RKO (cell line): ENCODE data around the gene LYZL1.
"Not testable (repeated sequence)": the region's sequence is repeated elsewhere in the genome, so short reads cannot be mapped to it uniquely, and the experiment has no call there.

Experiments
- DNase-seq: peaks from one replicate; pipeline ENCODE4 v3.0.0-alpha.2; 2016; ENCODE audit warnings: low spot score

The LYZL1 gene

DNA sequence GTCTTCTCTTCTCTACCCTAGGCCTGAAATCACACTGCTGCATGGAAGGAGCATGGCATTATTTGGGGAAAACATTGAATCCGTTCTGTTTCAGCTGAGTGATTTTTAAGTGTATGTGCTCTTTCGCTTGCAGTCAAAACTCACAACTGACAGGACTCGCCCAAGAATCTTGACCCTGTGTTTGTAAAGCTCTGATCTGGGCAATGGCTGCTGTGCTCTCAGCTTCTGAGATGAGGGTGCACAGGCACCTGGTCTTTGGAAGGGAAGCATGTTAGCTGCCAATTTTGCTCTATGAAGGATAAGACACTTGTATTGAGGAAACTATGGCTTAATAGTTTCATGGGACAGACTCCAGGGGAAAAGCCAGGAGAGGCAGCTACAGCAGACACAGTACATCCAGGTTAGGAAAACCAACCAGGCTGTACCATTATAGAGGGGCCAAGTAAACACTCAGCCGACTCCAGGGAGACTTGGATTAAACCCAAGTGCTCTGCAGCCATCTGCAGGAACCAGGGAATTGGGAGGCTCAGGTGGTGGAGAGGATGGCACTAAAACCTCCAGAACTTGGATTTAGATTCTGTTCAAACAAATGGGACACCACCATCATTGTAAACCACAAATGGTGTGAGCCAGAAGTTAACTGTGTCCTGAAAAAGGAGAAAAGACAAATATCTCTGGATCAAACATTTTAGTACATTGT lies 43.3 kb downstream of the LYZL1 start:
- no peak for DNase-seq

DNA sequence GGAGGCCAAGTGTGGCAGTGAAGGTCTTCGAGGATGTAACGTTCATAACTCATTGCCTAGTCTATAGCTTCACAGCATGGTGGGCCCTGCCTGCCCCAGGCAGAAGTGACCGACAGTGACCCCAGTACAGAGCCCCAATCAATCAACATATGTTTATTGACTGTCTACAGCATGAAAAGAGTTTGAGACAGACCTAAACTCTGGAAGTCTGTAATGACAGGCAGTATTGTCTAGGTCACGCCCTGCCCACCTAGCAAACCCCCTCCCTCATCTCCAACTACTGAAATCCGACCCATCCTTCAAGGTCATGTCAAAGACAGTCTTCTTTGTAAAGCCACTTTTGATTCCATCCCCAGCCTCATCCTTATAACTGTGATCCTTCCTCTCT lies 43.9 kb downstream of the LYZL1 start:
- no peak for DNase-seq

DNA sequence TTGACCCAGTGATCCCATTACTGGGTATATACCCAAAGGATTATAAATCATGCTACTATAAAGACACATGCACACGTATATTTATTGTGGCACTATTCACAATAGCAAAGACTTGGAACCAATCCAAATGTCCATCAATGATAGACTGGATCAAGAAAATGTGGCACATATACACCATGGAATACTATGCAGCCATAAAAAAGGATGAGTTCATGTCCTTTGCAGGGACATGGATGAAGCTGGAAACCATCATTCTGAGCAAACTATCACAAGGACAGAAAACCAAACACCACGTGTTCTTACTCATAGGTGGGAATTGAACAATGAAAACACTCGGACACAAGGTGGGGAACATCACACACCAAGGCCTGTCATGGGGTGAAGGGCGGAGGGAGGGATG lies 48.7 kb downstream of the LYZL1 start:
- DNase-seq, result not testable (repeated sequence)

DNA sequence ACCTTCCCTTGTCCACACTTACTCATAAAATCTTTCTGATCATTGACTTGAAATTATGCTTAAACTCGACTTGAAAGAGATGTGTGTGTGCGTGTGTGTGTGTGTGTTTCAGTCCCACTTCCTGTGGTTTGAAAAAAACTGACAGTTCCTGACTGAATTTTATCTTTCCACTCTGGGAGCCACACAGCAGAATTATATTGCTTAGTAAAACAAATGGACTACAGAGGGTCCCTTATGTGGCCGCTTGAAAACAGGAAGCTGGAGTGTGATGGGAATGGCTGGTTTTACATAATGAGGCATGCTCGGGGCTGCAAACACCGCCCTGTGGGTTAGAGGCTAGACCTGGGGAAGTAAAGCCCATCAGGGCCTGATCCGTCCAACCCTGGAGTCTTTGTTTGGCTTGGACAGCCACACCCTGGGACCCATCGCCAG lies 54.8 kb downstream of the LYZL1 start:
- DNase-seq, result no peak

DNA sequence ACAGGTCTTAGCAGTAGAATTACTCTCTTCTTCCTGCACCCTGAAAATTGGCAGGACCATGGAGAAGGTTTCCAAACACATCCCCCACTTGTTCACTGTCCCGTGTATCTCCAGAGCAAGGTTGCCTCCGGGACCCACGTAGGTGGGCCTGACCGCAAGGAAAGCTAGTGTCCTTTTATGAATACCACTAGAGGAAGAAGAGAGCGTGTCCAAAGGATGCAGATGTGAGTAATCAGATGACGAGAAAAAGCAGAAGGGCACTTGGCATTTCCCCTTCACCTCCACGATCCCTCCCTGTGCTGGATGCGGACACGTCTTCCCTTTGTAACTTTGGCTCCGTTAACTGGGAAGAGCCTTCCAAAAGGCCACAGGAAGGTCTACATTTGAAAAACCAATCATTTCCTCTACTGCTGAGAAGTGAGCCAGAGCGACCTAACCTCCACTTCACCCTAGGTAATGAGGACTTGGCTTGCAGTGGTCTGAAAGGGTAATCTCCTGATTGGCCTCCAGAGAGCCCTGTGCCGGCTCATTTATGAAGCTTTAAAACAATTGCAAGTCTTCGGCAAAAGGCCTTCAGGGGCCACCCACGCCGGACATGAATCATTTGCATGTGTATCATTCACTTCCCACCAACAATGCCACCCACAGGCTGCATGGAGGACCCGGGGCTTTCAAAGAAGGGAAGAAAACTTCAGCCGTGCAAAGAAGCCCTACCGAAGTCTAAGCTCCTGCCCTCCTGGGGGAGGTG lies 55.4 kb downstream of the LYZL1 start:
- peak; percentile 59 for DNase-seq

DNA sequence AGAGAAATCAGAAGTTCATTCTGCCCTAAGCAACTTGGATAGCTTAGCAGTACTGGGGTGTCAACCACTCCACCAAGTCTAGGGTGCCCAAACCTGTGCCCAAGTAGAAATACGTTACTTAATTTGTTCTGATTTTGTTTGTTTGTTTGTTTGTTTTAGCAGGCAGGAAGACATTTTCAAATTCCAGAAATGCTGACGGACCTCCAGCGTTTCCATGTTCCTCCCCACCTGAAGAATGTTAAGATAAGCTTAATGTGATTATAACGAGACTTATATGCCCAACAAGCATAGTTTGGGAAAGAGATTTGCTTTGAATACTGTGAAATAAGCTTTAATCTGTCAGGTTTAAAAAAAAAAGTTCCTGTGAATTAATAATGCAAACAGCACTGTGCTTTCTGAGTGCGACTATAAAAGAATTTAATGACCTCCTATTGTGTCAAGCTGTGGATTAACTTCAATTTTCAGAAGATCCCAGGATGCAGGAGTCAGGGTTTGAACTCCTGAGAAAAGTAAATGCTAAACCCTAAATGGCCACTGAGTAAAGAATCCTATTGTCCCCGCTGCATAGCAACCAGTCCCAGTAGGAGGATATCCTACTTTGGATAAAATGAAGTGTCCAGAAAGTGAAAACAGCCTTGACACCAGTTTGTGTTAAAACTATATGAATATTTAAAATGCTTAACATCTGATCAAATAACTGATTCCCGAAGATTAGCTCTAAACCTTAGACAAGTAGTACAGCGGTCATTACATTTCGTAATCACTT lies 56.5 kb downstream of the LYZL1 start:
- no peak for DNase-seq

DNA sequence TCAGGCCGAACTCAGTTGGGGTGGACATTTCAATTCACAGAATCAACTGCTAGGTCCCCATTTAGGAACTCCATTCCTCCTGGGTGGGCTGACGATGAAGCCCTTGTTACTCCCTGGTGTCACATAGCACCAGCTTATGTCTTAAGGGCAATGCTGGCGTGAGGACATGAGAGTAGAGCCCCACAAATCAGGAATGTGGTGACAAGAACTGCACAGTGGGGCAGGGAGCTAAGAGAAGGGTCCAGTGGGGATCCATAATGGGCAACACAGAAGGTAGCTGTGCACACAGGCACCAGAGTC lies 57.0 kb downstream of the LYZL1 start:
- no peak for DNase-seq

DNA sequence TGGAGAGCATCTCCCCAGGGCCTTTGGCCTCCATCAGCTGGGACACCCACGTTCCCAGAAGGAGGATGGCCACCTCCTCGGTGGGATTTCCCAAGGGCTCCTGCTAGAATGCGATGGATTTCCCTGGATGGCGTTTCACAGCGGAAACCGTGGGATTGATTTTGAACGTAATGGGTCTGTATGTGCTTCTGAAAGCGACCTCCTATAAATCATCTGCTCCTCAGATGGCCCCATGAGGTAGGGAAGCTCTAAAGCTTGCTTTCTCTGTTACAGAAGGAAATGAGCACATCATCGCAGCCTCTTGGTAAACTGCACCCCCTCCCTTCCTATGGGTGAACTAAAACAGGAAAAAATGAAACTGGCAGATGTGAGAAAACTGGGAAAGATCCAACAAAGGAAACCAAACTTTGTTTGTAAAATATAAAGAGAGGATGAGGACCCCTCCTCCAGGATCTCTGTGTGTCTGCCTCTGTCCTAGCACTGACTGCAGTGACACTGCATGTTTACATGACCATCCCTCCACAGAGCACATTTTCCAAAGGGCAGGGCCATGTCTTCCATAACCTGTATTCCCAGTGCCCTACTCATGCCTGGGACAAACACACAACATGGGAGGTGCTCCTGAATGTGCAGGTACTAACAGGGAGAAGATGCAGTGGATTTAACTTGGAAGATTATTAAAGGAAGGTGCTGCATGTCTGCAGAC lies 57.6 kb downstream of the LYZL1 start:
- no peak for DNase-seq

DNA sequence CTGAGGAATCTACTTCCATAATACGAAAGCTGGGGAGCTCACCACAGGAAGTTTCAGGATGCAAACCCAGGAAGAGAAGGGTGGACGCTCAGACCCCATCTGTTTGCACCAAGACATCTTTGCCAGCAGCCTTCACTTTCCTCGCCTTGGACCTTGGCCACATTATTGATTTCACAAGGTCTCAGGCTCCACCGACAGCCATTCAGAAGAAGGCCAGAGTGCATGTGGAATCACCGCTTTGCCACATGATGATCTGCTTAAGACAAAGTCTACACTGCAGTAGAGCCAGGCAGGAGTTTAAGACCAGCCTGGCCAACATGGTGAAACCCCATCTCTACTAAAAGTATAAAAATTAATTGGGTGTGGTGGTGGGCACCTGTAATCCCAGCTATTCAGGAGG lies 60.0 kb downstream of the LYZL1 start:
- DNase-seq, result no peak

DNA sequence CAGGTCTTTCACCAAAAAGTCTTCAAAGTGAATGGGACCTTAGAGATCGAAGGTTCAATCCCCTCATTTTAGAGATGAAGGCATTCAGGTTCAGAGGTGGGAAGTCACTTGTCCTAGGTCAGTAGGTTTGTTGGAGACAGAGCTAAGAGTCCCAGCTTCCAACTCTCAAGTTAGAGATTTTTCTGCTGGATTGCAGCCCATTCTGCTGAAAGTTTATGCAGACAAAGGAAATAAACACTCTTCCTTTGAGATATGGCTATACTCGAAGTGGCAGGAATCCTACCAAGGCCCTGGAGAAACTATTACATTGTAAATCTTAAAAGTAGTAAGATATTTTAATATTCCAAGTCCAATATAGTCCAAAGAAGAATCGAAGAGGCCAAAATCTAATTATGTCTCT lies 64.4 kb downstream of the LYZL1 start:
- no peak for DNase-seq

DNA sequence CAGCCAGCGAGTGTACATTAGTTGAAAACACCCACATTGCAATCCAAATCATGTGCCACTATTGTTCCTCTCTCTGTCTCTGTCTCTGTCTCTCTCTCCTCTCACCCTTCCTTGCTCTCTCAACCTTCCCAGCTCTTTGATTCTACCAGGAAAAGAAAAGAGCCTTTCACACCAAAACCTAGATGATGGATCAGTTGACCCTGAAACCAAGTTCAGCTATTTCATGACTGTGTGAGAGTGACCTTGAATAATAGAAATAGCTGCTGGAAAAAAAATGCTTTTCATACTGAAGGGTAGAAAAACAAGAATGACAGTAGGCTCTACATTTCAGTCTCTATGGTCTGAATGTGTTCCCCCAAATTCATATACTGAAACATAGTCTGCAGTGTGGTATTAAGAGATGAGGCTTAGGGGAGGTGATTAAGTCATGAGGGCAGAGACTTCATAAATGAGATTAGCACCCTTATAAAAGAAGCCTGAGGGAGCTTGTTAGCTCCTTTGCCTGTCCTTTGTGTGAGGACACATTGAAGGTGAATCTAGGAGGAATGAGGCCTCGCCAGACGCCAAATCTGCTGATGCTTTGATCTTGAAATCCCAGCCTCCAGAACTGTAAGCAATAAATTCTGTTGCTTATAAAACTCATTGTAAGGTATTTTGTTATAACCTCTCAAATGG lies 65.2 kb downstream of the LYZL1 start:
- DNase-seq, result no peak

DNA sequence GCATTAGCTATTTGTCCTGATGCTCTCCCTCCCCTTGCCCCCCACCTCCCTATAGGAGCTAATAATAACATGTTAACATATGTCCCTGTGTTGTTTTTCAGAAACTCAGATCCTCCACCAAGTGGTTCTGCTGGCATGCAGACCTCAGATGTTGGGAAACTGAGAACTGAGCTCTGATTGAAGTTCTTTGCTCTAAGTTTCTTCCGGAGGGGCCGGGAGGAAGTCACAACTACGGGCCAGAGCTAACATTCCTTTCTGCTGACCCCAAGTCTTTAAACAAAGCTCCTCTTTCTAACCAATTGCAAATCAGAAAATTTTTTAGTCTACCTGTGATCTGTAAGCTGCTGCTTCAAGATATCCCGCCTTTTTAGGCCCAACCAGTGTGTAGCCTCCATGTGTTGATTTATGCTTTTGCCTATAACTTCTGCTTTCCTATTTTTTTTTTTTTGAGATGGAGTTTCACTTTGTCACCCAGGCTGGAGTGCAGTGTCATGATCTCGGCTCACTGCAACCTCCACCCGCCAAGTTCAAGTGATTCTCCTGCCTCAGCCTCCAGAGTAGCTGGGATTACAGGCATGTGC lies 66.6 kb downstream of the LYZL1 start:
- no peak for DNase-seq

DNA sequence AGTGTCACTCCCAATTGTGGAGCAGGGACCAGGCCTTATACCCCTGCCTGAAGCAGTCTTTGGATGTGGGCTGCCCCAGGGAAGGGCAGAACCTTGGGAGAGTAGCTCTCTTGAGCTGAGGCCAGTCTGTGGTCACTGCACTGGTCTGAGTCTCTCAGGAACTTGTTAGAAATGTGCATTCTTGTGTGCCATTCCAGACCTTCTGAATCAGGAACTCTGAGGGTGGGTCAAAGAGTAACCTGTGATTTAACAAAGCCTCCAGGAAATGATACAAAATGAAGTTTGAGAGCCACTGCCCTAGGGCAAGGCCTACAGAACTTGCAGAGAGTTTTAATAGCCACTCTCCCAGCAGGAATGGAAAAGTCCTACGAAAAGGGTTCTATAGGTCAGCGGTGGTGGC lies 68.1 kb downstream of the LYZL1 start:
- DNase-seq, result no peak

DNA sequence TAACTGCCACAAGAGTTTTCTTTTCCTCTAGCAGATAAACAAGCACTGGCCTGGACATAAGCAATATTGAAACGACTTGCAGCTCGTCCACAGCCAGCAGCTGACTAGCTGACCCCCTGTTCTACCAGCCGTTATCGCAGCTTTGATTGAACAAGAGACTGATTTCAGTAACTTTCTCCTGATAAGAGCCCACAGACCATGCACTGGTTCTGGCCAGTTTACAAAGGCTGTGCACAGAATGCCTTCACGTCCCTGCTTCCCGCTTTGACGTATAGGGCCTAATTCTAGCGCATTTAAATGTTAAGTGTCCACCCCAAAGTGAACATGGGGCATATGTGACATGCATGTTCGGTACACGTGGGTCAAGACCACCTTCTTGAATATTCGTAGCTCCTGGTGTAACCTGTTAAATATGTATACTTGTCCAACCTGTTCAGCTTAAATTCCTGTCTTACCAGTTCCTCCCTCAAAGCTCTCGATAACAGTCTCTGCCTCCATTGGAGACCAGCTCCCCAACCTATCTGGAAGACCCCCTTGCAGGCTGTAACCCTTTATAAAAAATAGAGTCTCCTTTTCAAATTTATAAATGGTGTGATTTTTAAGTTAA lies 69.2 kb downstream of the LYZL1 start:
- no peak for DNase-seq

DNA sequence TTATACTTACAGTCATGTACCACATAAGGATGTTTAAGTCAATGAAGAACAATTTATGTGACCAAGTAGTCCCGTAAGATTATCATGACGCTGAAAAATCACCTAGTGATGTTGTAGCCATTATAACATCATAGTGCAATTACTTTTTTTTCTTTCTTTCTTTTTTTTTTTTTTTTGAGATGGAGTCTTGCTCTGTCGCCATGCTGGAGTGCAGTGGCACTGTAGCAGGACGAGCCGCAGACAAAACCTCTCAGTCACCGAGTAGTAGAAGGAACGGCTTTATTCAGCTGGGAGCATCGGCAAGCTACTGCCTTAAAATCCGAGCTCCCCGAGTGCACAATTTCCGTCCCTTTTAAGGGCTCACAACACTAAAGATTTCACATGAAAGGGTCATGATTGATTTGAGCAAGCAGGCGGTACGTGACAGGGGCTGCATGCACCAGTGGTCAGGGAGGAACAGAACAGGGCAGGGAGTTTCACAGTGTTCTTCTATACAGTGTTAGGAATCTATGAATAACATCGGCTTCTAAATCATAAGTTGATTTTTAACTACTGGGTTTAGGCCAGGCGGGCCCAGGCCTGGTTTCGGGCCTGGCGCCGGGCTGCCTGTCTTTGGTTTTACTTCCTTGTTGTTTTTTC lies 71.5 kb downstream of the LYZL1 start:
- not testable (repeated sequence) for DNase-seq
